Tibial nerve (tissue), 4 donors: ENCODE data around the gene PGA3. TPM values are rescaled to one million over a fixed set of nuclear protein-coding genes. Genes with fewer than 3 reads are reported as not detected.

Experiments used
- DNase-seq, 2 donors: peaks; one replicate each; pipeline ENCODE4 v3.0.0-alpha.2; 2019; ENCODE audit warnings: low spot score in 2 of 2
- H3K27ac ChIP-seq, 4 donors: fragments of 200-600 bp; sonication (generic) in 3 of 4; one replicate each; pipeline ENCODE4 v1.5.1; 2017 to 2019; ENCODE audit warnings: mild to moderate bottlenecking in 1 of 4
- H3K27me3 ChIP-seq, 2 donors: fragments of 200-600 bp; sonication (generic) in 1 of 2; one replicate each; pipeline versions ENCODE4 v1.5.1 to v1.6.0; 2017 to 2019
- H3K36me3 ChIP-seq, 3 donors: fragments of 200-600 bp; sonication (generic); one replicate each; pipeline ENCODE4 v1.5.1; 2018 to 2019
- H3K4me1 ChIP-seq, 4 donors: fragments of 200-600 bp; sonication (generic) in 3 of 4; one replicate each; pipeline ENCODE4 v1.5.1; 2017 to 2019
- H3K4me3 ChIP-seq, 4 donors: fragments of 200-600 bp; sonication (generic) in 3 of 4; one replicate each; pipeline ENCODE4 v1.5.1; 2017 to 2019; ENCODE audit warnings: mild to moderate bottlenecking in 1 of 4, moderate library complexity in 1 of 4
- H3K9me3 ChIP-seq, 4 donors: fragments of 200-600 bp; sonication (generic) in 3 of 4; one replicate each; pipeline ENCODE4 v1.5.1; 2017 to 2019
- CTCF ChIP-seq, 5 experiments: fragments of 200-600 bp in 3 of 5; fragments of 450-650 bp in 2 of 5; sonication (generic) in 3 of 5; IDR thresholded peaks; one replicate each; pipeline ENCODE4 v1.5.1; 2016 to 2019; ENCODE audit warnings: antibody characterized with exemption in 5 of 5, mild to moderate bottlenecking in 3 of 5, moderate library complexity in 2 of 5
- EP300 ChIP-seq, 2 donors: sonication (generic); formaldehyde crosslinking; IDR thresholded peaks; one replicate each; pipeline ENCODE4 v1.6.1; 2017; ENCODE audit warnings: antibody characterized with exemption in 2 of 2, mild to moderate bottlenecking in 1 of 2
- POLR2A ChIP-seq, 2 donors: fragments of 450-650 bp; IDR thresholded peaks; one replicate each; pipeline ENCODE4 v1.6.1; 2017; ENCODE audit warnings: antibody characterized with exemption in 2 of 2, mild to moderate bottlenecking in 2 of 2, moderate library complexity in 2 of 2
- WGBS, 2 donors: methylation state at CpG; one replicate each; pipeline ENCODE4 v1.1.5; 2018; 5-methylcytosine and 5-hydroxymethylcytosine counted together
- total RNA-seq, 4 donors: library from RNA; depleted of rRNA; stranded (reverse); fragments of >200 nt; gene quantifications; one replicate each; pipeline ENCODE4 v1.1.0, GENCODE V29; 2016

PGA3 gene
- total RNA-seq, 4 donors from 2014 or later: 1.5 to 11.1 TPM; not detected in 2

GRCh38 chr11:61181489-61181888 is 21.8 kb upstream of the PGA3 start:
- no peaks in the 10 kb centered on the region for H3K36me3 ChIP-seq
- 91 to 96% methylated on average over 4 of the region's 4 CpGs for WGBS, 2 donors
- TF ChIP-seq POLR2A (IDR thresholded peaks at IDR 0.05) (no peak), EP300 (IDR thresholded peaks at IDR 0.05) (no peak), CTCF (IDR thresholded peaks at IDR 0.05) (no peak)
- no peaks in the 10 kb centered on the region for H3K9me3 ChIP-seq
- H3K27me3 ChIP-seq: no peaks in the 10 kb centered on the region
- no peak for DNase-seq
- no peak overlapping the region for H3K4me3 ChIP-seq
- H3K27ac ChIP-seq: no peak overlapping the region
- no peaks in the 10 kb centered on the region for H3K4me1 ChIP-seq

- H3K36me3 ChIP-seq: no peaks in the 10 kb centered on the region
- DNase-seq: no peak
- H3K9me3 ChIP-seq: no peaks in the 10 kb centered on the region
- TF ChIP-seq CTCF (IDR thresholded peaks at IDR 0.05): no peak
- H3K4me3 ChIP-seq: no peak overlapping the region
- 65 to 70% methylated on average over 4 of the region's 4 CpGs for WGBS, 2 donors
- no peaks in the 10 kb centered on the region for H3K27me3 ChIP-seq
- H3K4me1 ChIP-seq: no peaks in the 10 kb centered on the region
- H3K27ac ChIP-seq: no peak overlapping the region
These were observed 19.7 kb upstream of the PGA3 start for GRCh38 chr11:61183645-61184044.

- no peaks in the 10 kb centered on the region for H3K36me3 ChIP-seq
- whole genome bisulfite sequencing, 2 donors: 87 to 92% methylated on average over 8 of the region's 8 CpGs
- no peaks in the 10 kb centered on the region for H3K4me1 ChIP-seq
- H3K27me3 ChIP-seq: no peaks in the 10 kb centered on the region
- DNase-seq: no peak
- no peak overlapping the region for H3K4me3 ChIP-seq
- TF ChIP-seq CTCF (IDR thresholded peaks at IDR 0.05): no peak
- no peak for TF ChIP-seq POLR2A (IDR thresholded peaks at IDR 0.05)
- no peak for TF ChIP-seq EP300 (IDR thresholded peaks at IDR 0.05)
- no peaks in the 10 kb centered on the region for H3K9me3 ChIP-seq
- no peak overlapping the region for H3K27ac ChIP-seq
These were observed 16.8 kb upstream of the PGA3 start for GRCh38 chr11:61186504-61186903.

GRCh38 chr11:61187505-61188130 is 15.7 kb upstream of the PGA3 start:
- H3K27ac ChIP-seq: no peak overlapping the region
- H3K9me3 ChIP-seq: no peaks in the 10 kb centered on the region
- H3K27me3 ChIP-seq: no peaks in the 10 kb centered on the region
- no peaks in the 10 kb centered on the region for H3K36me3 ChIP-seq
- DNase-seq: peak; percentile 72 to 93
- 40 to 41% methylated on average over 11 of the region's 11 CpGs for WGBS, 2 donors
- H3K4me3 ChIP-seq: no peak overlapping the region
- TF ChIP-seq POLR2A (IDR thresholded peaks at IDR 0.05): no peak
- peak; percentile 76 to 92 (median 83) for TF ChIP-seq CTCF (IDR thresholded peaks at IDR 0.05)
- TF ChIP-seq EP300 (IDR thresholded peaks at IDR 0.05): no peak
- no peaks in the 10 kb centered on the region for H3K4me1 ChIP-seq

- no peak overlapping the region for H3K27ac ChIP-seq
- H3K36me3 ChIP-seq: no peaks in the 10 kb centered on the region
- H3K9me3 ChIP-seq: no peaks in the 10 kb centered on the region
- no peaks in the 10 kb centered on the region for H3K4me1 ChIP-seq
- no peaks in the 10 kb centered on the region for H3K27me3 ChIP-seq
- no peak for DNase-seq
- 86 to 87% methylated on average over 8 of the region's 8 CpGs for WGBS, 2 donors
- H3K4me3 ChIP-seq: no peak overlapping the region
- TF ChIP-seq EP300 (IDR thresholded peaks at IDR 0.05) (no peak), CTCF (IDR thresholded peaks at IDR 0.05) (no peak), POLR2A (IDR thresholded peaks at IDR 0.05) (no peak)
These were observed 13.4 kb upstream of the PGA3 start for GRCh38 chr11:61189933-61190332.
